ENCODE results near the gene SAXO2. TPM values are rescaled to one million over a fixed set of nuclear protein-coding genes. Genes with fewer than 3 reads are reported as not detected.
"Not testable (repeated sequence)": the region's sequence is repeated elsewhere in the genome, so short reads cannot be mapped to it uniquely, and the experiment has no call there.

Gene SAXO2
- total and polyA plus RNA-seq, 2 of the 4 experiments (the other 2 are of a cell fraction): 0.14 TPM; not detected in 1

DNA sequence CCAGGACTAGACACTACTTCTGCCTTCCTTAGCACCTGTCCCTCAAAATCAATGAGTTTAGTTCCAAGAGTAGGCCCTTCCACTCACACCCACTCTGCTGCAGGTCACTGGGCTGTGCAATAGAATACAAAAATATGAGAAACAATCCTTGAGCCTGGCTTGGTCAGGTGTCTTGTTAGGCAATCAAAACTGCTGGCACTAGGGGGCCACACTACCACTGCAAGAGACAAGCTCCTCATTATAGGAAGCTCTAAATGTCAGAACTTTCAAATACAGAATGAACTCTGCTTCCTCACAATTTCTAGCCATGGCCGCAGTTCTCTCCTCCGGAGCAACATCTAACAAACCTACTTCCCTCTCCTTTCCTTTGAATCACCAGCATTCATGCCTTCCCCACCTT is 41.1 kb upstream of the SAXO2 start:
- H4K8ac ChIP-seq (ENCODE audit: low read depth in 2 of 2, low read length in 2 of 2); H3K36me3 ChIP-seq (ENCODE audit: control insufficient read depth, insufficient read depth, low read length); H2AK9ac ChIP-seq (replicated peaks; ENCODE audit: low read depth, low read length, poor library complexity); H3K79me1 ChIP-seq (ENCODE audit: low read depth in 1 of 2, low read length in 2 of 2); H3K4ac ChIP-seq (ENCODE audit: low read depth, low read length); intact Hi-C loops (cut with micrococcal nuclease); H4K20me1 ChIP-seq (ENCODE audit: insufficient read depth, low read length); H3K27me3 ChIP-seq (ENCODE audit: control insufficient read depth, insufficient read depth, low read length); H2BK120ac ChIP-seq (ENCODE audit: low read depth, low read length); H3K23ac ChIP-seq (ENCODE audit: low read depth, low read length); H3K9me3 ChIP-seq (ENCODE audit: control insufficient read depth, insufficient read depth, low read length); H2AK5ac ChIP-seq (ENCODE audit: low read depth, low read length); H2BK5ac ChIP-seq (ENCODE audit: low read depth, low read length, poor library complexity, severe bottlenecking); H3K18ac ChIP-seq (ENCODE audit: low read depth, low read length); H3K4me1 ChIP-seq (ENCODE audit: control insufficient read depth, insufficient read depth, low read length); H3K56ac ChIP-seq (ENCODE audit: extremely low read depth, insufficient read depth, low read length); H2BK20ac ChIP-seq (ENCODE audit: low read depth, low read length); H3K9me1 ChIP-seq (ENCODE audit: insufficient read depth, low read length); dilution Hi-C loops (cut with HindIII; ENCODE audit: low sequenced_read_pairs, unreplicated experiment); H3K4me3 ChIP-seq (ENCODE audit: insufficient read depth, low read depth, low read length); in situ Hi-C loops (cut with MboI; ENCODE audit: low sequenced_read_pairs); H4K91ac ChIP-seq (ENCODE audit: insufficient read depth, low read depth, low read length); CTCF ChIA-PET; H4K5ac ChIP-seq (ENCODE audit: low read depth, low read length); H3K4me2 ChIP-seq (ENCODE audit: low read depth, low read length); POLR2A ChIA-PET (ENCODE audit: unreplicated experiment); H3K27ac ChIP-seq (ENCODE audit: insufficient read depth, low read length); H2BK15ac ChIP-seq (ENCODE audit: low read depth, low read length); H3K14ac ChIP-seq (replicated peaks; ENCODE audit: low read depth, low read length); BruUV-seq (replicated peaks); H2AFZ ChIP-seq (replicated peaks; ENCODE audit: low read length, poor library complexity); H3K9ac ChIP-seq (ENCODE audit: low read depth, low read length): not testable (repeated sequence)
- peak; percentile 21; the same call in 1 of the 2 replicates for TF ChIP-seq RAD21 (IDR thresholded peaks at IDR 0.05; ENCODE audit: low read length)
- TF ChIP-seq, protein P1, sequence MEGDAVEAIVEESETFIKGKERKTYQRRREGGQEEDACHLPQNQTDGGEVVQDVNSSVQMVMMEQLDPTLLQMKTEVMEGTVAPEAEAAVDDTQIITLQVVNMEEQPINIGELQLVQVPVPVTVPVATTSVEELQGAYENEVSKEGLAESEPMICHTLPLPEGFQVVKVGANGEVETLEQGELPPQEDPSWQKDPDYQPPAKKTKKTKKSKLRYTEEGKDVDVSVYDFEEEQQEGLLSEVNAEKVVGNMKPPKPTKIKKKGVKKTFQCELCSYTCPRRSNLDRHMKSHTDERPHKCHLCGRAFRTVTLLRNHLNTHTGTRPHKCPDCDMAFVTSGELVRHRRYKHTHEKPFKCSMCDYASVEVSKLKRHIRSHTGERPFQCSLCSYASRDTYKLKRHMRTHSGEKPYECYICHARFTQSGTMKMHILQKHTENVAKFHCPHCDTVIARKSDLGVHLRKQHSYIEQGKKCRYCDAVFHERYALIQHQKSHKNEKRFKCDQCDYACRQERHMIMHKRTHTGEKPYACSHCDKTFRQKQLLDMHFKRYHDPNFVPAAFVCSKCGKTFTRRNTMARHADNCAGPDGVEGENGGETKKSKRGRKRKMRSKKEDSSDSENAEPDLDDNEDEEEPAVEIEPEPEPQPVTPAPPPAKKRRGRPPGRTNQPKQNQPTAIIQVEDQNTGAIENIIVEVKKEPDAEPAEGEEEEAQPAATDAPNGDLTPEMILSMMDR (conservative IDR thresholded peaks at IDR 0.05; ENCODE audit: low read depth, low read length): 0 out of 2 replicates have a peak, but pooled peaks have one; percentile 19
- DNase-seq: peak; percentile 30
- no CpG with 5 or more reads among the region's 2 CpGs for WGBS, 2 experiments (ENCODE audit: extremely low coverage in 2 of 2, insufficient read length in 1 of 2)
- ATAC-seq (ENCODE audit: low read depth): peak; percentile 53

All from IMR-90 (cell line).